ENCODE results near the gene MITD1. TPM values are rescaled to one million over a fixed set of nuclear protein-coding genes. Genes with fewer than 3 reads are reported as not detected.

The MITD1 gene
- total RNA-seq, 4 donors from 2014 or later, result 20.8 to 39.6 (median 25.9) TPM

GRCh38 chr2:99188357-99188756, 7.5 kb upstream of the MITD1 start:
- DNase-seq, result no peak
- Histone ChIP-seq H3K4me3 (replicated peaks in 1 of 3) (no peak overlapping the region), H3K4me1 (no peaks in the 10 kb centered on the region), H3K27ac (no peak overlapping the region), H3K36me3 (no peaks in the 10 kb centered on the region), H3K27me3 (no peaks in the 10 kb centered on the region), H3K9me3 (no peaks in the 10 kb centered on the region)
- 97 to 99% methylated on average over 3 of the region's 3 CpGs for WGBS, 2 donors
- TF ChIP-seq, protein P1, sequence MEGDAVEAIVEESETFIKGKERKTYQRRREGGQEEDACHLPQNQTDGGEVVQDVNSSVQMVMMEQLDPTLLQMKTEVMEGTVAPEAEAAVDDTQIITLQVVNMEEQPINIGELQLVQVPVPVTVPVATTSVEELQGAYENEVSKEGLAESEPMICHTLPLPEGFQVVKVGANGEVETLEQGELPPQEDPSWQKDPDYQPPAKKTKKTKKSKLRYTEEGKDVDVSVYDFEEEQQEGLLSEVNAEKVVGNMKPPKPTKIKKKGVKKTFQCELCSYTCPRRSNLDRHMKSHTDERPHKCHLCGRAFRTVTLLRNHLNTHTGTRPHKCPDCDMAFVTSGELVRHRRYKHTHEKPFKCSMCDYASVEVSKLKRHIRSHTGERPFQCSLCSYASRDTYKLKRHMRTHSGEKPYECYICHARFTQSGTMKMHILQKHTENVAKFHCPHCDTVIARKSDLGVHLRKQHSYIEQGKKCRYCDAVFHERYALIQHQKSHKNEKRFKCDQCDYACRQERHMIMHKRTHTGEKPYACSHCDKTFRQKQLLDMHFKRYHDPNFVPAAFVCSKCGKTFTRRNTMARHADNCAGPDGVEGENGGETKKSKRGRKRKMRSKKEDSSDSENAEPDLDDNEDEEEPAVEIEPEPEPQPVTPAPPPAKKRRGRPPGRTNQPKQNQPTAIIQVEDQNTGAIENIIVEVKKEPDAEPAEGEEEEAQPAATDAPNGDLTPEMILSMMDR (IDR thresholded peaks at IDR 0.05), result no peak
- TF ChIP-seq POLR2A (IDR thresholded peaks at IDR 0.05), result no peak
- intact Hi-C loops (cut with DNase I), result loop anchor here (10.0 kb wide), 1 partner anchor 146 kb away; the partner anchor contains the start of genes EIF5B and TXNDC9

- Histone ChIP-seq H3K4me3 (replicated peaks in 1 of 3) (no peak overlapping the region), H3K36me3 (no peaks in the 10 kb centered on the region), H3K27me3 (no peaks in the 10 kb centered on the region), H3K9me3 (no peaks in the 10 kb centered on the region), H3K27ac (no peak overlapping the region), H3K4me1 (peaks cover under 1 to 11% of the 10 kb centered on the region in 2 donors)
- DNase-seq, result no peak
- intact Hi-C loops (cut with DNase I), result loop anchor here (10.0 kb wide), 1 partner anchor 148 kb away; the partner anchor contains the start of genes EIF5B and TXNDC9
- no peak for TF ChIP-seq POLR2A (IDR thresholded peaks at IDR 0.05)
- TF ChIP-seq, protein P1 (IDR thresholded peaks at IDR 0.05), result no peak
Observed at GRCh38 chr2:99187011-99187410, 6.2 kb upstream of the MITD1 start.

- Histone ChIP-seq H3K4me3 (replicated peaks in 1 of 3) (no peak overlapping the region), H3K9me3 (no peaks in the 10 kb centered on the region), H3K4me1 (peaks cover 11 to 21% of the 10 kb centered on the region in 2 donors), H3K27ac (no peak overlapping the region), H3K27me3 (no peaks in the 10 kb centered on the region), H3K36me3 (no peaks in the 10 kb centered on the region)
- TF ChIP-seq, protein P1 (IDR thresholded peaks at IDR 0.05), result no peak
- intact Hi-C loops (cut with DNase I), result loop anchor here (10.0 kb wide), 1 partner anchor 150 kb away; the partner anchor contains the start of genes EIF5B and TXNDC9
- WGBS, 2 donors, result 94 to 96% methylated on average over 6 of the region's 6 CpGs
- no peak for DNase-seq
Observed at GRCh38 chr2:99184811-99185210, 4.0 kb upstream of the MITD1 start.

GRCh38 chr2:99183025-99183424, 2.2 kb upstream of the MITD1 start:
- no peaks in the 10 kb centered on the region for H3K27me3 ChIP-seq
- H3K4me3 ChIP-seq (replicated peaks in 1 of 3), result no peak overlapping the region
- TF ChIP-seq POLR2A (IDR thresholded peaks at IDR 0.05), result no peak
- TF ChIP-seq, protein P1 (IDR thresholded peaks at IDR 0.05), result no peak
- intact Hi-C loops (cut with DNase I), result loop anchor here (10.0 kb wide), 1 partner anchor 152 kb away; the partner anchor contains the start of genes EIF5B and TXNDC9
- H3K9me3 ChIP-seq, result no peaks in the 10 kb centered on the region
- peaks cover 14 to 30% of the 10 kb centered on the region in 2 donors for H3K4me1 ChIP-seq
- WGBS, 2 donors, result 93 to 96% methylated on average over 3 of the region's 3 CpGs
- no peaks in the 10 kb centered on the region for H3K36me3 ChIP-seq
- no peak for DNase-seq
- no peak overlapping the region for H3K27ac ChIP-seq

GRCh38 chr2:99181624-99182000, 754 bp upstream of the MITD1 start:
- intact Hi-C loops (cut with DNase I), result loop anchor here (10.0 kb wide), 1 partner anchor 153 kb away; the partner anchor contains the start of genes EIF5B and TXNDC9
- Histone ChIP-seq H3K27me3 (no peaks in the 10 kb centered on the region), H3K36me3 (no peaks in the 10 kb centered on the region), H3K9me3 (no peaks in the 10 kb centered on the region), H3K4me3 (replicated peaks in 1 of 3) (peak overlapping the region; percentile 68 to 80 (median 80)), H3K4me1 (peaks cover 14 to 30% of the 10 kb centered on the region in 2 donors), H3K27ac (no peak overlapping the region)
- DNase-seq, result no peak
- TF ChIP-seq, protein P1 (IDR thresholded peaks at IDR 0.05), result no peak
- no peak for TF ChIP-seq POLR2A (IDR thresholded peaks at IDR 0.05)
- 2 to 5% methylated on average over 4 of the region's 4 CpGs for WGBS, 2 donors

Measured in thyroid gland (tissue), 4 donors.